ENCODE results near the gene NDNF. TPM values are rescaled to one million over a fixed set of nuclear protein-coding genes. Genes with fewer than 3 reads are reported as not detected.

Gene NDNF
- 2.6 and 5.1 TPM in 2 replicates for total RNA-seq

GRCh38 chr4:121072224-121073003 is at the start of gene NDNF:
Gene NDNF, minus strand, starts transcription at chr4:121072535. Its CDS starts 26,698 bp downstream, at chr4:121045837.

Other genes with a start within 250 kb of the NDNF start
- 6.4 and 9.4 TPM in 2 replicates for gene PRDM5, start 149.8 kb downstream of the NDNF start, total RNA-seq
- 0.39 TPM in 1 of 2 replicates, not detected in the other for gene TNIP3, start 91.8 kb upstream of the NDNF start, total RNA-seq